Breast epithelium (tissue), 4 donors: ENCODE results near the gene CEP55. TPM values are rescaled to one million over a fixed set of nuclear protein-coding genes. Genes with fewer than 3 reads are reported as not detected.
A peak's percentile ranks its signal among the peaks of the same experiment; 100 is the strongest.
"Not testable (repeated sequence)": the region's sequence is repeated elsewhere in the genome, so short reads cannot be mapped to it uniquely, and the experiment has no call there.

Source experiments
- DNase-seq, 2 donors: peaks; one replicate each; pipeline ENCODE4 v3.0.0-alpha.2; 2019; ENCODE audit warnings: low spot score in 2 of 2
- H3K27ac ChIP-seq, 2 donors: fragments of 200-600 bp; sonication (generic) in 1 of 2; one replicate each; pipeline ENCODE4 v1.5.1; 2016 to 2019; ENCODE audit warnings: mild to moderate bottlenecking in 1 of 2
- H3K27me3 ChIP-seq, 2 donors: fragments of 200-600 bp; sonication (generic) in 1 of 2; one replicate each; pipeline versions ENCODE4 v1.5.1 to v1.6.0; 2017 to 2019; ENCODE audit warnings: control low read depth in 1 of 2, mild to moderate bottlenecking in 1 of 2
- H3K36me3 ChIP-seq: fragments of 200-600 bp; one replicate; pipeline ENCODE4 v1.5.1; 2019
- H3K4me1 ChIP-seq, 2 donors: fragments of 200-600 bp; sonication (generic); one replicate each; pipeline ENCODE4 v1.5.1; 2016 to 2019; ENCODE audit warnings: control low read depth in 1 of 2
- H3K4me3 ChIP-seq, 3 donors: fragments of 200-600 bp; sonication (generic); 1 replicate in 2 of 3; 2 replicates in 1 of 3; pipeline ENCODE4 v1.5.1; 2016 to 2019; ENCODE audit warnings: mild to moderate bottlenecking in 3 of 3, moderate library complexity in 2 of 3
- H3K9me3 ChIP-seq, 2 donors: fragments of 200-600 bp; sonication (generic) in 1 of 2; one replicate each; pipeline ENCODE4 v1.5.1; 2016 to 2019; ENCODE audit warnings: control low read depth in 1 of 2
- POLR2A ChIP-seq: fragments of 450-650 bp; IDR thresholded peaks from one replicate; pipeline ENCODE4 v1.6.1; 2016; ENCODE audit warnings: antibody characterized with exemption, mild to moderate bottlenecking, moderate library complexity
- POLR2AphosphoS5 ChIP-seq, 3 donors: sonication (generic); formaldehyde crosslinking; IDR thresholded peaks; one replicate each; pipeline ENCODE4 v1.6.1; 2017; ENCODE audit warnings: antibody characterized with exemption in 3 of 3
- intact Hi-C: fragments of 100-400 bp; cut with DNase I; formaldehyde crosslinking; loops from one replicate; pipeline ENCODE4 v1.15.1; 2023; ENCODE audit warnings: low total_unique reads
- total RNA-seq, 3 donors: library from RNA; depleted of rRNA; stranded (reverse); fragments of >200 nt; gene quantifications; one replicate each; pipeline ENCODE4 v1.1.0, GENCODE V29; 2016
- TF ChIP-seq, protein P1 (sequence below), 3 donors: fragments of 450-650 bp; IDR thresholded peaks; one replicate each; pipeline ENCODE4 v1.5.1; 2016 to 2017; ENCODE audit warnings: antibody characterized with exemption in 3 of 3, mild to moderate bottlenecking in 3 of 3, moderate library complexity in 3 of 3

Gene CEP55
- total RNA-seq, 3 donors from 2014 or later: 0.33 to 2.1 (median 0.73) TPM

DNA sequence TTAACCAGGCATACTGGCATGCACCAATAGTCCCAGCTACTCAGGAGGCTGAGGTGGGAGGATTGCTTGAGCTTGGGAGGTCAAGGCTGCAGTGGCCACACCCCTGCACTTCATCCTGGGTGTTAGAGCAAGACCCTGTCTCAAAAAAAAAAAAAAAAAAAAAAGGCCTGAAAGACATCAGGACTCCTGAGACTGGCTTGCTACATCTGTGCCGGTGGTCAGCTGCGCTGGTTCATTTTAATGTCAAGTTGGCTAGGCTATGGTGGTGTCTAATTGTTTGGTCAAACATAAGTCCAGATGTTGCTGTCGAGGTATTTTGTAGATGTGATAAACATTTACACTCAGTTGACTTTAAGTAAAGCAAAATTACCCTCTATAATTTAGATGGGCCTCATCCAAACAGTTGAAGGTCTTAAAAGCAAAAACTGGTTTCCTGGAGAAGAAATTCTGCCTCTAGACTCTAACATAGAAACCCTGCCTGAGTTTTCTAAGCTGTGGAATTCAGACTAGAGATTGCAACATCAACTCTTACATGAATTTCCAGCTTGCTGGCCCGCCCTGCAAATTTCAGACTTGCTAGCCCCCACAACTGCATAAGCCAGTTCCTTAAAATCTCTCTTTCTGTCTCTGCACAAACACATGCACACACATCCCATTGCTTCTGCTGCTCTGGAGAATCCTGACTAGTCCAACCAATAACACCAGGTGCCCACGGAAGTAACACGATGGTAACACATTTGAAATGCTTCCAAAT, 32.5 kb upstream of the CEP55 start:
- intact Hi-C loops: no loop called here
- TF ChIP-seq POLR2AphosphoS5 (IDR thresholded peaks at IDR 0.05): peak in 2 of 3 donors; percentile 58 to 68
- TF ChIP-seq, protein P1, sequence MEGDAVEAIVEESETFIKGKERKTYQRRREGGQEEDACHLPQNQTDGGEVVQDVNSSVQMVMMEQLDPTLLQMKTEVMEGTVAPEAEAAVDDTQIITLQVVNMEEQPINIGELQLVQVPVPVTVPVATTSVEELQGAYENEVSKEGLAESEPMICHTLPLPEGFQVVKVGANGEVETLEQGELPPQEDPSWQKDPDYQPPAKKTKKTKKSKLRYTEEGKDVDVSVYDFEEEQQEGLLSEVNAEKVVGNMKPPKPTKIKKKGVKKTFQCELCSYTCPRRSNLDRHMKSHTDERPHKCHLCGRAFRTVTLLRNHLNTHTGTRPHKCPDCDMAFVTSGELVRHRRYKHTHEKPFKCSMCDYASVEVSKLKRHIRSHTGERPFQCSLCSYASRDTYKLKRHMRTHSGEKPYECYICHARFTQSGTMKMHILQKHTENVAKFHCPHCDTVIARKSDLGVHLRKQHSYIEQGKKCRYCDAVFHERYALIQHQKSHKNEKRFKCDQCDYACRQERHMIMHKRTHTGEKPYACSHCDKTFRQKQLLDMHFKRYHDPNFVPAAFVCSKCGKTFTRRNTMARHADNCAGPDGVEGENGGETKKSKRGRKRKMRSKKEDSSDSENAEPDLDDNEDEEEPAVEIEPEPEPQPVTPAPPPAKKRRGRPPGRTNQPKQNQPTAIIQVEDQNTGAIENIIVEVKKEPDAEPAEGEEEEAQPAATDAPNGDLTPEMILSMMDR (IDR thresholded peaks at IDR 0.05): no peak
- Histone ChIP-seq H3K9me3 (no peaks in the 10 kb centered on the region), H3K27me3 (no peaks in the 10 kb centered on the region), H3K4me1 (peaks cover 34 to 63% of the 10 kb centered on the region in 2 donors), H3K27ac (peak overlapping the region; percentile 94 to 98), H3K36me3 (no peaks in the 10 kb centered on the region), H3K4me3 (peak overlapping the region in 1 of 3 donors; percentile 26)
- DNase-seq: no peak

- Histone ChIP-seq H3K4me3 (no peak overlapping the region), H3K4me1 (peaks cover 27 to 58% of the 10 kb centered on the region in 2 donors), H3K9me3 (no peaks in the 10 kb centered on the region), H3K27ac (peak overlapping the region; percentile 94 to 98), H3K27me3 (no peaks in the 10 kb centered on the region), H3K36me3 (no peaks in the 10 kb centered on the region)
- TF ChIP-seq, protein P1 (IDR thresholded peaks at IDR 0.05): no peak
- TF ChIP-seq POLR2A (no peak), POLR2AphosphoS5 (IDR thresholded peaks at IDR 0.05) (no peak)
- intact Hi-C loops: no loop called here
- no peak for DNase-seq
Measured at GRCh38 chr10:93464776-93465388, 31.5 kb upstream of the CEP55 start.

DNA sequence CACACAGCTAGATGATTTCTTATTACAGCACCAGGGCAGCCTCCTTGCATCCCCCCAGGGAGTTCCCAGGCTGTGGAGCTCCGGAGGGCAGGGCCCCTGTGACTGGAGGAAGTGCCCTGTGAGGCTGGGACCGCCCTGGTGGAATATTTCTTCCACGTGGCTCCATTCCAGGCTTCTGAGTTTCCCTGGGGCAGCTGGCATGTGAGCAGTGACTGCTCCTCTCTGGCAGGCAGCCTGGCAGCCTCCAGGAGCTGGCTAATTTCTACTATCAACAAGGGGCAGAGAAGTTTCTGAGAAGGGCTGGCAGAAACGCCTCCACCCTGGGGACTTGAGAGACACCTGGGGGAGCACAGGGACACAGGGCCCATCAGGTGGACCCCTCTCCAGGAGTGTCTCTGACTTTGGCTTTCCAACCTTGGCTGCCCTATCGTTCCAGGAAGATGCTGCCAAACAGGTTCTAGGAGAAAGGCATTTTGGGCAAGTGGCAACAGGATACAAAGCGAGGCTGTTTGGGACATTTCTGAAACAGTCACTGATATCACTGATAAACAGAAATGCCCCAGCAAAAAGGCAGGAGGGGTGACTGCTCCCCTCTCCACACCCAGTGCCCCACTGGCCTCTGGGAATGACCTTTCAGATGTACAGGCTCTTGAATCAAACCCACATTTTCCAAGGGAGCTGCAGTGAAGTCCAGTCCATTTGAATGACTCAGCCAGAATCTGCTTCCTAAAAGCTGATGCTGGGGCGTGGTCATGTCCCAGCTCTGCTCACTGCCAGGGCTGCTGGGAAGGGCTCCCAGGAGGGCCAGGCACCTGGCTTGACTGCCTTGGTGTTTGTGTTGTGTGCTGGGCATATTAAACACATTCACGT, 30.4 kb upstream of the CEP55 start:
- Histone ChIP-seq H3K27me3 (no peaks in the 10 kb centered on the region), H3K4me3 (peak overlapping the region in 1 of 3 donors; percentile 43), H3K4me1 (peaks cover 27 to 60% of the 10 kb centered on the region in 2 donors), H3K27ac (peak overlapping the region; percentile 94 to 98), H3K9me3 (no peaks in the 10 kb centered on the region), H3K36me3 (no peaks in the 10 kb centered on the region)
- intact Hi-C loops: no loop called here
- DNase-seq: peak; percentile 94 to 96
- TF ChIP-seq POLR2A (no peak), POLR2AphosphoS5 (IDR thresholded peaks at IDR 0.05) (peak; percentile 58 to 86 (median 71))

DNA sequence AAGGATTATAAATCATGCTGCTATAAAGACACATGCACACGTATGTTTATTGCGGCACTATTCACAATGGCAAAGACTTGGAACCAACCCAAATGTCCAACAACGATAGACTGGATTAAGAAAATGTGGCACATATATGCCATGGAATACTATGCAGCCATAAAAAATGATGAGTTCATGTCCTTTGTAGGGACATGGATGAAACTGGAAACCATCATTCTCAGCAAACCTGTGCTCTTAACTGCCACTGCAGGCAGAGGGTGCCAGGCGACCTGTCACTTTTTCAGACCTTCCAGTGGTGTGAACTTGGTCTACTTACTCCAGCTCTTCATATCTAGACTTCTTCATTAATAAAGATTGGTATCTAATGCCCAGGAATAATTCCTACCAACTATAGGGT, 28.8 kb upstream of the CEP55 start:
- H3K9me3 ChIP-seq, H3K36me3 ChIP-seq, H3K4me3 ChIP-seq, DNase-seq, H3K27me3 ChIP-seq, intact Hi-C loops: not testable (repeated sequence)
- H3K27ac ChIP-seq: peak overlapping the region; percentile 85 to 98
- peaks cover 11 to 55% of the 10 kb centered on the region in 2 donors for H3K4me1 ChIP-seq

DNA sequence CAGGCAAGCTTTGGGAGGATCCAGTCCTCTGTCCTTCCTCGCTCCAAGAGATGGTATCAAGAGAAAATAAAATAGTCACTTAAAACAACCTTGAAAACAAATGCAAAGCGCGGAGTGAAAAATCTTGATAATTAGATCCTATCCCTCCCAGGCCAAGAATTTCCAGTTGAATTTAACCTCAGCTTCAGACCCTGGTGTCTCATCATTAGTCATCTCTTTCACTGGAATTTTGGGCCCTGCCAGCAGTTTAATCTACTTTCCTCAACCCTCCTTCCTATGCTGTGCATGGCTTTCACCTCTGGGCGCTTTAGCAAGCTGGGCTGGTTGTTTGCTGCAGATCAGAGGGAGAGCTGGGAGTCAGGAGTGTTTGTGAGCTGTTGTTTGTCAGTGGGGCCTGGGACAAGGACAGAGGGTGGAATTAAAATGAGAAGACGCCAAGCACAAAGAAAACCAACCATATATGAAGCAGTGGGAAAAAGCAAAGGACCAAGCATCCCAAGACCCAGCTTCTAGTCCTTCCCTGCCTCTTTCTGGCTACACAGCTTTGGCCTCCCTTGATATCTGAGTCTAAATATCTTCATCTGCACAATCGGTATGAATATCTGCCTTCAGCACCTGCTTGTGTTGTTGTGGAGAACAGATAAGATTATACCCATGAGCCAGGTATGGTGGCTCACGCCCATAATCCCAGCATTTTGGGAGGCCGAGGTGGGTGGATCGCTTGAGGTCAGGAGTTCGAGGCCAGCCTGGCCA, 27.8 kb upstream of the CEP55 start:
- Histone ChIP-seq H3K27ac (peak overlapping the region; percentile 85 to 98), H3K4me3 (peak overlapping the region in 1 of 3 donors; percentile 16), H3K27me3 (no peaks in the 10 kb centered on the region), H3K4me1 (peaks cover 8 to 62% of the 10 kb centered on the region in 2 donors), H3K9me3 (no peaks in the 10 kb centered on the region), H3K36me3 (no peaks in the 10 kb centered on the region)
- intact Hi-C loops: no loop called here
- no peak for DNase-seq
- TF ChIP-seq POLR2A (no peak), POLR2AphosphoS5 (IDR thresholded peaks at IDR 0.05) (no peak)
- TF ChIP-seq, protein P1 (IDR thresholded peaks at IDR 0.05): no peak
